ENCODE data around the gene MYCT1.

Gene MYCT1

DNA sequence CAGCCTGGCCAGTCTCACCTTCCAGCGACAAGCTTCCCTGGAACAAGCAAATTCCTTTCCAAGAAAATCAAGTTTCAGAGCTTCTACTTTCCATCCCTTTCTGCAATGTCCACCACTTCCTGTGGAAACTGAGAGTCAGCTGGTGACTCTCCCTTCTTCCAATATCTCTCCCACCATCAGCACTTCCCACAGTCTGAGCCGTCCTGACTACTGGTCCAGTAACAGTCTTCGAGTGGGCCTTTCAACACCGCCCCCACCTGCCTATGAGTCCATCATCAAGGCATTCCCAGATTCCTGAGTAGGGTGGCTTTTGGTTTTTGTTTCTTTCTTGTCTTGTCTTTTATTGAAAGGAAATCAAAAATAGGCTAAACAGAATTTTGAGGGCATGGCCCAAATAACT is 24.3 kb downstream of the MYCT1 start:
- no peak overlapping the region for H3K27ac ChIP-seq
- TF ChIP-seq CTCF (IDR thresholded peaks at IDR 0.05) (no peak), ZFX (IDR thresholded peaks at IDR 0.05; ENCODE audit: borderline replicate concordance) (no peak)

GRCh38 chr6:152723398-152723797 is 25.7 kb downstream of the MYCT1 start:
- H3K27ac ChIP-seq: no peak overlapping the region
- TF ChIP-seq CTCF (IDR thresholded peaks at IDR 0.05) (no peak), ZFX (IDR thresholded peaks at IDR 0.05; ENCODE audit: borderline replicate concordance) (no peak)

- TF ChIP-seq CTCF (IDR thresholded peaks at IDR 0.05) (no peak), ZFX (IDR thresholded peaks at IDR 0.05; ENCODE audit: borderline replicate concordance) (no peak)
- no peak overlapping the region for H3K27ac ChIP-seq
These were observed 28.6 kb downstream of the MYCT1 start for GRCh38 chr6:152726313-152726712.

GRCh38 chr6:152727507-152727906 is 29.8 kb downstream of the MYCT1 start:
- TF ChIP-seq CTCF (IDR thresholded peaks at IDR 0.05): peak; percentile 41
- TF ChIP-seq ZFX (IDR thresholded peaks at IDR 0.05; ENCODE audit: borderline replicate concordance): no peak

DNA sequence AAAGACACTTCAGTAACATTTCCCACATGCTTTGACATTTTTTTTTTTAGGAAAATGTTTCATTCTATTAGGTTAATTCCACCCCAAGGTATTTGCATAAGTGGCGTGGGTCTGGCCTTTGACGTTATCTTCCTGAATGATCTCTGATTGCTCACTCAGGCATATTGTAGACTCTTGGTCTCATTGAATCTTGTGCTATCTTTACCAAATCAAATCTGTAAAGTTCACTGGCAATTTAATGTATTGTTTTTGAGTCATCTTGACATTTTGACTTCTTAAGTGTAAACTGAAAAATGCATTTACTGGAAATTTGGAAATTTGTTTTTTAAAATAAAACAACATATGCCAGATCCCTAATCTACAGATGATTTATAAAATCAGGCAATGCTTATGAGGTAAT is 36.9 kb downstream of the MYCT1 start:
- no peak overlapping the region for H3K27ac ChIP-seq
- no peak for TF ChIP-seq CTCF (IDR thresholded peaks at IDR 0.05)
- TF ChIP-seq ZFX (IDR thresholded peaks at IDR 0.05; ENCODE audit: borderline replicate concordance): no peak

More at GRCh38 chr6:152727507-152727906, 29.8 kb downstream of the MYCT1 start:
- no peak overlapping the region for H3K27ac ChIP-seq

DNA sequence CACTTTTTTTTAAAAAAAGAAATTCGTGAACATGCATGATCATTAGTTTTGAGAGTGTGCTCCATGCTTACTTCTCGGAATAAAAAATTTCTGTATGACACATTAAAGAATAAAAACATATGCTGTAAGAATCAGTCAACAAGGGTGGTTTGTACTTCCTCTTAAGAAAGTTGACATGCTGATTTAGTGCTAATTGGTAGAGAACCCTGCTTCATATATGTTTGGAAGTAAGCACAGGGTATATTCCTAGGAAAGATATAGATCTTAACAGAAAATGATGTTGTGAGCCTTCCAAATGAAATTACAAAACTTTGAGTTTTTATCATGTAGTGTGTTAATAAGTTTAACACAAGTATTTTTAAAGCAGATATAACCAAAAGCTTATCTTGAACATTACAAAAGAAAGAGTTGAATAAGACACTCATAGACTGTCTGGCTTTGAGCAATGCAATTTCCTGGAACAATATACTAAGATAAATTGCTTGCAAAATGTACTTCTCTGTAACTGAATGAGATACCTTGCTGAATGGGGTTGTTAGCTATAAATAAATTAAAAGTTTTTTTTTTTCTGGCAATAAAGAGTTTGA is 39.1 kb downstream of the MYCT1 start:
- H3K27ac ChIP-seq: no peak overlapping the region
- TF ChIP-seq ZFX (IDR thresholded peaks at IDR 0.05; ENCODE audit: borderline replicate concordance) (no peak), CTCF (IDR thresholded peaks at IDR 0.05) (no peak)

DNA sequence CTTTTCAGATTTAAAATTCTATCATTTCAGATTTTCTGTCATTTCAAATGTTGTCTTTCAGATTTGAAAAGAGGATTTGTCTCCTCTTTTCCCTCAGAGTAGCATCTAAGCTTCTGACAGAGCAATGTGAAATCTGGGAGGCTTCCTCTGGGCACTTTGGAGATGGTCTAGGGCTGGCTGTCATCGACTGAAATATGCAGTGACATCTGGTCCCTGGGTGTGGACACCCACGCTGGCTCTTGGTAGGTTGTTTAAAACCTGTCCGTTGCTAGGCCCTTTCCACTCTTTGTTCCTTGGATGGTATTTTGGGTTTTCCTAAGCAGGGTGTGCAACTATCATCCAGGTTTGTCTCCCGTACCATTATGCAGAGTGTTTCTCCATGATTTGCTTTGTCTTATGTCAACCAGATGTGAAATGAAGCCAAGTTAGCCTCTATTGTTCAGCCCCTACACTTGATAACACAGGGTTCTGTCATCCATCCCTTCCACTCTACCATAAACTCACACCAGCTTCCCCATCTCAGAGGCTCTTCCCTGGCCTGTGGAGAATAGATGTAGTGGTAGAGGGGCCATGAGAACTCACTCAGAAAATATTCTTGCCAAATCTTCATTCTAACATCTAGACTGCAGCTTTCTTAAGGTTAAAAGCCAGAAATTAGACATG is 47.9 kb downstream of the MYCT1 start:
- no peak overlapping the region for H3K27ac ChIP-seq
- TF ChIP-seq ZFX (IDR thresholded peaks at IDR 0.05; ENCODE audit: borderline replicate concordance) (no peak), CTCF (IDR thresholded peaks at IDR 0.05) (no peak)

Data from 22Rv1 (cell line).